Activated naive CD8-positive, alpha-beta T cell treated with anti-CD3 and anti-CD28 coated beads, Interleukin-2, amount 10 ng/mL, durations not matched to agents 7 days and 5 days (primary cell): Measurements from ENCODE around the gene CNN3. TPM values are rescaled to one million over a fixed set of nuclear protein-coding genes. Genes with fewer than 3 reads are reported as not detected.

Experiments
- ATAC-seq: fragments of 150-1000 bp; cut with Tn5 transposase; one replicate; pipeline ENCODE4 v1.10.0; 2021; ENCODE audit warnings: low read depth, moderate library complexity
- POLR2A ChIA-PET: fragments of 350-600 bp; sonication (Branson Sonifier 250); formaldehyde crosslinking; loops from one replicate; lab custom pipeline; 2021; ENCODE audit warnings: antibody characterized with exemption; lab: Charles Lee
- DNase-seq: peaks from one replicate; pipeline ENCODE4 v3.0.0; 2021
- H3K27ac Mint-ChIP-seq: one replicate; pipeline ENCODE4 v1.8.0; 2022; ENCODE audit warnings: mild to moderate bottlenecking, mixed read lengths
- H3K27me3 Mint-ChIP-seq: one replicate; pipeline ENCODE4 v1.8.0; 2022; ENCODE audit warnings: mild to moderate bottlenecking, moderate library complexity, mixed read lengths
- H3K36me3 Mint-ChIP-seq: one replicate; pipeline ENCODE4 v1.8.0; 2021; ENCODE audit warnings: mild to moderate bottlenecking, mixed read lengths
- H3K4me1 Mint-ChIP-seq: one replicate; pipeline ENCODE4 v1.8.0; 2021; ENCODE audit warnings: mixed read lengths
- H3K4me3 Mint-ChIP-seq: one replicate; pipeline ENCODE4 v1.8.0; 2022; ENCODE audit warnings: mild to moderate bottlenecking, moderate library complexity, mixed read lengths
- H3K9me3 Mint-ChIP-seq: one replicate; pipeline ENCODE4 v1.8.0; 2021; ENCODE audit warnings: mixed read lengths
- total RNA-seq, 2 experiments: library from RNA; stranded (reverse); gene quantifications; one replicate each; pipeline ENCODE4 v1.2.3, GENCODE V29; 2021

The CNN3 gene
- total RNA-seq: 10 to 100 TPM; 10.7 to 10.8 TPM

DNA sequence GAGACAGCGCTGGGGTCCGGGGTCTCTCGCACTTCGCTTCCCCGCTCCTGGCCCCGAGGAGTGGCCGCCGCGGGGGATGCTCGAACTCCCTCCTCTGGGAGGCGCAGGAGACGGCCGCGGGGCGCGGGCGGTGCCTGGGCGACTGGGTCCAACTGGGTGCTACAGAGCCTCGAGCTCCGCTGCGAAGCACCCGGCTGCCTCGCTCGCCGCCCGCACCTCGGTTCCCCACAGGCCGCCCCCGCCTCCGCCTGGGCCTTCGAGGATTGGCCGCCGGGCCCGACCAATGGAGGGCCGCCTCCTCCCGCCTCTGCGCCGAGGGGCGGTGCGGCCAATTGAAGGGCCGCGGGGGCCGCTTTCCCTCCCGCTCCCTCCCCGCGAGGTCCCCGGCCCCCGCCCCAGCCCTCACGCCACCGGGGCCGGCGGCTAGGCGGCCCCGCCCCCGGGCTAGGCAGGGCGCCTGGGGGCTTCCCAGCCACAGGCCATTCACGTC lies at the start of gene CNN3:
CNN3 (minus strand) TSS at position 196 of the 490 bp plus-strand sequence. CDS start 216 bp downstream, outside the sequence.
- peaks cover 17% of the 10 kb centered on the region for H3K4me1 Mint-ChIP-seq
- peak within 1 kb of the TSS; percentile 30 for H3K27ac Mint-ChIP-seq
- peak; percentile 79 for DNase-seq
- peak within 1 kb of the TSS; percentile 92 for H3K4me3 Mint-ChIP-seq
- H3K9me3 Mint-ChIP-seq: no peaks in the 10 kb centered on the region
- POLR2A ChIA-PET: no interaction called here
- H3K36me3 Mint-ChIP-seq: peaks cover 1% of the 10 kb centered on the region
- peaks cover 32% of the 10 kb centered on the region for H3K27me3 Mint-ChIP-seq
- peak; percentile 89 for ATAC-seq

DNA sequence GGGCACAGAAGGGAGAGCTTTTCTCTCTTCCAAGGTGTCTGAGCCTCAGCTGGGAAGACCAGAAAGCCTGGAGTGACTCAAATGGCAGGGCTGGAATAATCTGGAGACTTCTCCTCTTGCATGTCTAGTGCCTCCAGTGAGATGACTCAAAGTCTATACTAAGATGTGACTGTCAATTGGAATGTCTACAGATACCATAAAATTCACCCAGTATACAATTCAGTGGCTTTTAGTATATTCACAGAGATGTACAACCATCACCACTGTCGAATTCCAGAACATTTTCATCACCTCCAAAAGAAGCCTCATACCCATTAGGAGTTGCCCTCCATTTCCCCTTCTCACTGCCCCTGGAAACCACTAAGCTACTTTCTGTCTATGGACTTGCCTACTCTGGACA lies 47.9 kb upstream of the CNN3 start:
- Mint-ChIP-seq H3K27me3 (no peaks in the 10 kb centered on the region), H3K27ac (no peak overlapping the region), H3K9me3 (no peaks in the 10 kb centered on the region), H3K36me3 (no peaks in the 10 kb centered on the region), H3K4me1 (no peaks in the 10 kb centered on the region), H3K4me3 (no peak overlapping the region)
- DNase-seq (no peak), ATAC-seq (no peak)
- POLR2A ChIA-PET: no interaction called here

DNA sequence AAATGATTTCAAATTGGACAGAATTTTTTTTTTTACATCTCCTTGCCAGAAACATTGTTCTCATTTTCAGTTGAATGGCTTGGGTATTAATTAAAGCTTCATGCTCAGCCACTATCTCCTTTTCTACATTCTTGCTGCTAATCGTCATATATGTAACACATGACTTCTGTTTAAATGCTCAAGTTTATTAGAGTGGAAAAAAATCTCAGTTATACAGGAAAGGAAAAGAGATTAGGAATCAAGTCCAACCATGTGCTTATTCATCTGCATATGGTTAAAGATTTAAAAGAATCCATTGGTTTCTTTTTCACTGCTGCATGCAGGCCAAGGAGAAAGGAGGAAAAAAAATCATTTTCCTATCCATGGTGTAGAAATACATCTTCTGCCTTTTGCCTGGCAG lies 47.3 kb upstream of the CNN3 start:
- Mint-ChIP-seq H3K27me3 (no peaks in the 10 kb centered on the region), H3K27ac (no peak overlapping the region), H3K36me3 (no peaks in the 10 kb centered on the region), H3K9me3 (no peaks in the 10 kb centered on the region), H3K4me3 (no peak overlapping the region), H3K4me1 (no peaks in the 10 kb centered on the region)
- POLR2A ChIA-PET: no interaction called here
- no peak for ATAC-seq
- DNase-seq: no peak

DNA sequence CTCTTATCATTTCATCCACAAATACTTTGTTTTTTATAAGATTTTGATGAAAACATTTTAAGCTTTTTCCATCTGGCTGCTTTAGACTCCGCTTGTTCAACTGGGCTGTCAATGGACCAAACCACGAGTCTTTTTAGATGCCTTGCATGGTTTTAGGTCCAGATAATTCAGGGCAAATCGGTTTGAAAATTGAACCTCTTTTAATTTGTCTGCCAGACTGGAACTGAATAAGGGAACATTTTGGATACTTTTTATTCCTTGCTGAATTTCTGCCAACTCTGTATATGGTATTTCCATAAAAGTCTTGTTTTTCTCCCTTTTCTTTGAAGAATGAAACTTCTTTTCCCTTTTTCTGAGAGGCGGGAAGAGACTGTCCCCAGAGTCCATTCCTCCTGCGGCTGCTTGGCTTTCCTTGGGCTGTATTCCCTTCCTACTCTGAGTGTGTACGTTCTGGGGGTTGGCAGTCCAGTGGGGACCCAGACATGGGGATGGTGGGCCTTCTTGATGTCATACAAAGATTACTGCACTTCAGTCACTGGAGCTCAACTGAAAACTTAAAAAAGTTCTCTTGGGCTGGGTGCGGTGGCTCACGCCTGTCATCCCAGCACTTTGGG lies 46.5 kb upstream of the CNN3 start:
- H3K4me3 Mint-ChIP-seq: no peak overlapping the region
- H3K36me3 Mint-ChIP-seq: no peaks in the 10 kb centered on the region
- no peaks in the 10 kb centered on the region for H3K27me3 Mint-ChIP-seq
- no peak for ATAC-seq
- no peaks in the 10 kb centered on the region for H3K4me1 Mint-ChIP-seq
- DNase-seq: no peak
- POLR2A ChIA-PET: no interaction called here
- H3K9me3 Mint-ChIP-seq: no peaks in the 10 kb centered on the region
- H3K27ac Mint-ChIP-seq: no peak overlapping the region

DNA sequence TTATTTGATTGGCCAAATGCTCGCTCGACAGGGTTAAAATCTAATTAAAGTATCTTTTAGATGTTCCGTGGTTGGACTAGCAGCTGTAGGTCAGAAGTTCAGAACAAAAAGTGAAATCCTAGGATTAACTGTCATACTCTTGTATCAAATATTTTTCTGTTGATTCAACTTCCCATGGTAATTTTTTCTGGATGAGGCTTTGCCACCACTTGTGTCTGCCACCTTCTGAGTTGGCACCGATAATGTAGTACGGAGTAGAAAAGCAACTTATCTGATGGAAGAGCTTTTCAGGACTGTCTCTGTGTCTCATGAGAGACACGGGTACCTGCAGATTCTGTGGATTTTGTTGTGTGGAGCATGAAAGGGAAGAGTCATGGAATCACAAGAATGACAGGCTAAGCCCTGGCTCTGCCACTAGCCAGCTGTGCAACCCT lies 44.6 kb upstream of the CNN3 start:
- POLR2A ChIA-PET: no interaction called here
- Mint-ChIP-seq H3K27me3 (no peaks in the 10 kb centered on the region), H3K27ac (no peak overlapping the region)

DNA sequence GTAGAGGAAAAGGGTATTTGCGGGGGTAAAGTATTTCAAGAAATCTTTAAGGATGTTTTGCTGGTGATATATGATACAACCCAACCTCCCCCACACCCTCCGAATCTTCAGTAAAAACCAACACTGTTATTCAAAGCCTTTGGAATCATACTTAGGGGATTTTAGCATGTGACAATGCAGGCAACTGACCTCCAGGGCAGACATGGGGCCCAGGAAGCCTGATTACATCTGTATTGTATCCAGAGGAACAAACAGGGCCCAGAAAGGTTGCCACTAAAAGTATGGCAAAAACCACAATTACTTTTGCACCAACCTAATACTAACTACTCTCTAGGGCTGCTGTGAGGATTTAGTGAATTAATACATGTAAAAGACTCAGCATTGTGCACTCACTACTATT lies 43.9 kb upstream of the CNN3 start:
- Mint-ChIP-seq H3K4me1 (no peaks in the 10 kb centered on the region), H3K9me3 (no peaks in the 10 kb centered on the region), H3K27me3 (no peaks in the 10 kb centered on the region), H3K4me3 (no peak overlapping the region), H3K27ac (no peak overlapping the region), H3K36me3 (no peaks in the 10 kb centered on the region)
- ATAC-seq: no peak
- POLR2A ChIA-PET: no interaction called here
- no peak for DNase-seq

More for the DNA sequence above, 44.6 kb upstream of the CNN3 start:
- Mint-ChIP-seq H3K36me3 (no peaks in the 10 kb centered on the region), H3K9me3 (no peaks in the 10 kb centered on the region), H3K4me1 (no peaks in the 10 kb centered on the region), H3K4me3 (no peak overlapping the region)
- no peak for ATAC-seq
- no peak for DNase-seq

DNA sequence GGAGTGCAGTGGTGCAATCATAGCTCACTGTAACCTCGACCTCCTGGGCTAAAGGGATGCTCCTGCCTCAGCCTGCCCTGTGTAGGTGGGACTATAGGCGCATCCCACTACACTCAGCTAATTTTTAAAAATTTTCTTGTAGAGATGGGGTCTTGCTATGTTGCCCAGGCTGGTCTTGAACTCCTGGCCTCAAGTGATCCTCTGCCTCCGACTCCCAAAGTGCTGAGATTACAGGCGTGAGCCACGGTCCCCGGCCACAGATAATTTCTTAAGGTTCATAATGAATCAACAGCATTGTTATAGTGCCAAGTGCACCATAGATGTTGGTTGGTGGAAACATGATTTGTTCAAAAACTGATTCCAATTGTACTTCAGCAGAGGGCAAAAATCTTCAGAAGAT lies 42.2 kb upstream of the CNN3 start:
- Mint-ChIP-seq H3K9me3 (no peaks in the 10 kb centered on the region), H3K4me1 (no peaks in the 10 kb centered on the region), H3K4me3 (no peak overlapping the region), H3K27ac (no peak overlapping the region), H3K27me3 (no peaks in the 10 kb centered on the region), H3K36me3 (no peaks in the 10 kb centered on the region)
- DNase-seq (no peak), ATAC-seq (no peak)
- POLR2A ChIA-PET: no interaction called here

DNA sequence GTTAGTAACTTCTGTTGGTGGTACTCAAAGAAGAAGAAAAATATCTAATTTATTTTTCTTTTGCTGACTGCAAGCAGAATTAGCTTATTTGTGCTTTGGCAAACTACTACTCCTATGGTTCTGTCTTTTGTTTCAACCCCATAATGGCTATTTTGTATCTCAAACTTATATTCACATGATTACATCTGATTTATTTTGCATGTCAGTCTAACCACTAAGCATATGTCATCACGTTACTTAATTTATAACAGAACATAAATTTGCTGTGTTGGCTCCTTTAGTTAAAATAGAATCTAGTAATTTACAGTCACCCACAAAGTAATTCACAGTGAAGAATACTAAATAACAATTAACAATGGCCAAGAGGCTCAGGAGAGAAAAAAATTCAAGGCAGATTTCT lies 39.1 kb upstream of the CNN3 start:
- DNase-seq: no peak
- ATAC-seq: no peak
- POLR2A ChIA-PET: no interaction called here
- peaks cover 7% of the 10 kb centered on the region for H3K4me1 Mint-ChIP-seq
- no peak overlapping the region for H3K27ac Mint-ChIP-seq
- no peaks in the 10 kb centered on the region for H3K36me3 Mint-ChIP-seq
- no peaks in the 10 kb centered on the region for H3K9me3 Mint-ChIP-seq
- H3K4me3 Mint-ChIP-seq: no peak overlapping the region
- no peaks in the 10 kb centered on the region for H3K27me3 Mint-ChIP-seq

DNA sequence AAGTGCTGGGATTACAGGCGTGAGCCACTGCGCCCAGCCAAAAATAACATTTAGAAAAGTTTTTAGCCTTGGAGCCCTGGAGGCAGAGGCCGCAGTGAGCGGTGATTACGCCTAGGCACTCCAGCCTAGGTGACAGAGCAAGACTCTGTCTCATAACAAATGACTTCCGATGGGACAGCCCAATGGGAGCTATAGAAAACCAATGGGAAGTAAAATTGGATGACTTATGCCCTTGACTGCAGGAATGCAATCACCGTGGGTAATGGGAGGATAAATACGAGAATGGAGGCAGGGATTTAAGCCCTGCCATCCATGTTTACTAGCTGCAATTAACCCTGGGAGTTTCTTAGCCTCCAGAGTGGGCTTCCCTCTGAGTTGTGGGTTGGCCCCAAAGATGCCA lies 37.0 kb upstream of the CNN3 start:
- H3K4me3 Mint-ChIP-seq: no peak overlapping the region
- H3K27me3 Mint-ChIP-seq: no peaks in the 10 kb centered on the region
- DNase-seq (no peak), ATAC-seq (no peak)
- H3K4me1 Mint-ChIP-seq: peaks cover 7% of the 10 kb centered on the region
- H3K36me3 Mint-ChIP-seq: no peaks in the 10 kb centered on the region
- POLR2A ChIA-PET: no interaction called here
- H3K9me3 Mint-ChIP-seq: no peaks in the 10 kb centered on the region
- H3K27ac Mint-ChIP-seq: no peak overlapping the region

DNA sequence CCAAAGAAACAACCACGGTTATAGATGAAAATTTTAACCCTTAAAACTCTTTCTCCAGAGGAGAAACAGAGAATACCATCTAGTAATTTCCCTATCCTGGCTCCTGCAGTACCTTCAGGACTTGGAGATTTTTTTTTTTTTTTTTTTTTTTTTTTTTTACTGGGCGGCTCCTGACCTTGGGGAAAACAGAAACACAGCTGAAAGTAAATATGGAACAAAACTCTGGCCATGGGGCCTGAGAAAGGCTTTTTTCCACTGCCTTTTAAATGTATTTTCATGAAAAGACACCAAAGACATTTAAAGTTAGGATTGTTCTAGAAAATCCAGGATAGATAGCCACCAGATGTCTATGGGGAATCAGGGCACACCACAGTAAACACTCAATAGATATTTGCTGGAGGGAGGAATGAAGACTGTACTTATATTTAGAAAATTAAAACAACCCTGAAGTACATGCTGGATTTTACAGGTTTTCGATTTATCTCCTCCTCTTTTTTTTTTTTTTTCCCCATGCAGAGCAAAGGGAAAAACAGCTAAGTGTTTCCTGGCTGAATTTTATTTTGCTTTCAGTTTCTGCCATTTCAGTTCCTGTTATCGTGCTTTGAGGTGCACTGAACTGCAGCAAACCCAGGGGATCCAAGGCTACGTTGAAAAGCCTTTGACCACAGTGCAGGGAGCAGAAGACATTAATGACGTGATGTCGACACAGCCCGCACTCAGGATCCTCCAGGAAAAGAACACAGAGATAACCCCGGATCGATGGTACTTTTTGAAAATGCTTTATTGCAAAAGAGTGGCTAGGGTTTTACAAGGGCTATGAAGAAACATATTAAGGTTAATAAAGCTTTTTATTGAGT lies 35.7 kb upstream of the CNN3 start:
- POLR2A ChIA-PET: interaction anchor here (0.9 kb wide), 1 partner anchor 28 kb away, joined by 3 read pairs; no protein-coding TSS in a partner anchor
- no peaks in the 10 kb centered on the region for H3K36me3 Mint-ChIP-seq
- peak overlapping the region; percentile 95 for H3K4me3 Mint-ChIP-seq
- H3K27me3 Mint-ChIP-seq: no peaks in the 10 kb centered on the region
- H3K9me3 Mint-ChIP-seq: peaks cover 1% of the 10 kb centered on the region
- H3K27ac Mint-ChIP-seq: peak overlapping the region; percentile 93
- ATAC-seq (peak; percentile 92), DNase-seq (peak; percentile 33)
- H3K4me1 Mint-ChIP-seq: peaks cover 7% of the 10 kb centered on the region

DNA sequence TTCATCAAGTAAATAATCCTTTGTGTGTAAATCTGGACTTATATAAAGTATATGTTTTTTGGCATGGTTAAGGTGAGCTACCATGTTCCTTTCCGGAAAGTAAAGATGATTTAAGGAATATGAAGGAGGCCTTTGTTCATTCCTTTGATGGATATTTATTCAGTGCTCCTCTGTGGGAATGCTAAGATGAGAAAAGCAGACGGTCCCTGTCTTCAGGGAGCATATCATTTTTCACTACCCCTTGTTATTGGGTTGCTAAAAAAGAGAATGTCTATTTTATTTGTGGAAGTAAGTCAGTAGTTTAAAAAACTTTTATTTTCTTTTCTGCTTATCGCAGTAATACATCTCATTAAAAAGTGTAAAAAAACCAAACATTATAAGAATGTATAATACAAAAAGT lies 35.1 kb upstream of the CNN3 start:
- POLR2A ChIA-PET: no interaction called here
- Mint-ChIP-seq H3K27me3 (no peaks in the 10 kb centered on the region), H3K4me1 (peaks cover 7% of the 10 kb centered on the region), H3K4me3 (no peak overlapping the region), H3K9me3 (peaks cover 1% of the 10 kb centered on the region), H3K36me3 (no peaks in the 10 kb centered on the region), H3K27ac (no peak overlapping the region)
- ATAC-seq: no peak
- no peak for DNase-seq

DNA sequence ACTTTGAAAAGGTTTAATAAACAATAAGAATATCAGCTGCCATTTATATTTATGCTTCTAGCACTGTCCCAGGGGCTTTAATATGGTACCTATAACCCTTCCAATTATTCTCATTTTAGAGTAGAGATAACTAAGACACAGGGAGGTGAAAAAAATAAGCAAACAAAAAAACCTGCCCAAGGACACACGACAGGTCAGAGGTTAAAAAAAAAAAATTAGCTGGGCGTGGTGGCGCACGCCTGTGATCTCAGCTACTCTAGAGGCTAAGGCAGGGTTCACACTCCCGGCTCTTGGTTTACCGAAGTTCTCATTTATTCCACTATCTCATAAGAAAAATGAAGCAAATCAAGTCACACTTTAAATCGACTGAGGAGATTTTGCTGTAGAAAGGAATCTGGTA lies 34.7 kb upstream of the CNN3 start:
- H3K27me3 Mint-ChIP-seq: no peaks in the 10 kb centered on the region
- H3K27ac Mint-ChIP-seq: no peak overlapping the region
- no peak overlapping the region for H3K4me3 Mint-ChIP-seq

DNA sequence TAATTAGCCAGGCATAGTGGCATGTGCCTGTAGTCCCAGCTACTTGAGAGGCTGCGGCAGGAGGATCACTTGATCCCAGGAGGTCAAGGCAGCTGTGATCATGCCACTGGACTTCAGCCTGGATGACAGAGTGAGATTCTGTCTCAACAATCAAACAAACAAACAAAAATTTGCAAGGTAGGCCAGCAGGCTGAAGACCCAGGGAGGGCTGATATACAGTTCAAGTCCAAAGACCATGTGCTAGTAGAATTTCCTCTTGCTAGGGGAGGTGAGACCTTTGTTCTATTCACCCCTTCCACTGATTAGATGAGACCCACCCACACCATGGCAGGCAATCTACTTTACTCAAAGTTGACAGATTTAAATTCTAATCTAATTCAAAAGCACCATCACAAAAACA lies 31.2 kb upstream of the CNN3 start:
- H3K27me3 Mint-ChIP-seq: no peaks in the 10 kb centered on the region
- peaks cover 1% of the 10 kb centered on the region for H3K9me3 Mint-ChIP-seq
- peaks cover 7% of the 10 kb centered on the region for H3K4me1 Mint-ChIP-seq
- no peak for DNase-seq
- H3K4me3 Mint-ChIP-seq: no peak overlapping the region
- ATAC-seq: no peak
- POLR2A ChIA-PET: no interaction called here
- no peaks in the 10 kb centered on the region for H3K36me3 Mint-ChIP-seq
- H3K27ac Mint-ChIP-seq: no peak overlapping the region

More for the DNA sequence above, 34.7 kb upstream of the CNN3 start:
- Mint-ChIP-seq H3K9me3 (peaks cover 1% of the 10 kb centered on the region), H3K4me1 (peaks cover 7% of the 10 kb centered on the region), H3K36me3 (no peaks in the 10 kb centered on the region)
- no peak for ATAC-seq
- no peak for DNase-seq
- POLR2A ChIA-PET: no interaction called here
